ENCODE results near the gene HAGH. TPM values are rescaled to one million over a fixed set of nuclear protein-coding genes. Genes with fewer than 3 reads are reported as not detected.
A peak's percentile ranks its signal among the peaks of the same experiment; 100 is the strongest.

HAGH gene
- total and polyA plus RNA-seq, 11 donors: 111 to 358 (median 165) TPM

- peaks cover 0 to 94% (median 75%) of the 10 kb centered on the region in 9 donors for H3K36me3 ChIP-seq
- no peaks in the 10 kb centered on the region for H3K9me3 ChIP-seq
- ATAC-seq: no peak
- no peak overlapping the region for H3K4me3 ChIP-seq
- WGBS, 4 donors: 87 to 93% (median 93%) methylated on average over 13 to 17 of the region's 17 CpGs
- intact Hi-C loops (cut with DNase I): no loop called here
- H3K4me1 ChIP-seq: peaks cover 0 to 5% (median 0%) of the 10 kb centered on the region in 12 donors
- TF ChIP-seq CTCF (IDR thresholded peaks at IDR 0.05) (no peak), POLR2A (IDR thresholded peaks at IDR 0.05) (no peak)
- no peak overlapping the region for H3K27ac ChIP-seq
- no peaks in the 10 kb centered on the region for H3K27me3 ChIP-seq
- DNase-seq: no peak
Measured at GRCh38 chr16:1817716-1818115, 8.9 kb downstream of the HAGH start.

DNA sequence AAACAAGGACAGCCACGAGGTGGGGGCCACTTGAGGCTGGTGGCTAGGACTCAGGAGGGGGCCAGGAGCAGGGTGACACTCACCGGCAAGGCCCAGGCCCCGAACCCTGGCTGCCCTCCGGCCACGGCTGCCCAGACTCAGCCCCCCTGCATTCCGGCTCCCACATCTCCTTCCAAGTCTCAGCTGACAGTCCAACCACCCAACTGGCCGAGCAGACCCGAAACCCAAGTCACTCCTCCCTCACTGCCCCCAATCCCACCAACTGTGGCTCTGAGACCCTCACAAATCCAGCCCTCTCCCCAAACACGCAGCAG is 9.4 kb downstream of the HAGH start:
- Histone ChIP-seq H3K4me1 (peaks cover 0 to 6% (median 0%) of the 10 kb centered on the region in 12 donors), H3K27ac (no peak overlapping the region), H3K36me3 (peaks cover 0 to 89% (median 70%) of the 10 kb centered on the region in 9 donors), H3K4me3 (no peak overlapping the region), H3K27me3 (no peaks in the 10 kb centered on the region), H3K9me3 (no peaks in the 10 kb centered on the region)
- DNase-seq (no peak), ATAC-seq (no peak)
- intact Hi-C loops (cut with DNase I): no loop called here
- 92 to 96% (median 95%) methylated on average over 7 to 9 of the region's 9 CpGs for WGBS, 4 donors
- TF ChIP-seq CTCF (IDR thresholded peaks at IDR 0.05) (no peak), POLR2A (IDR thresholded peaks at IDR 0.05) (no peak)

DNA sequence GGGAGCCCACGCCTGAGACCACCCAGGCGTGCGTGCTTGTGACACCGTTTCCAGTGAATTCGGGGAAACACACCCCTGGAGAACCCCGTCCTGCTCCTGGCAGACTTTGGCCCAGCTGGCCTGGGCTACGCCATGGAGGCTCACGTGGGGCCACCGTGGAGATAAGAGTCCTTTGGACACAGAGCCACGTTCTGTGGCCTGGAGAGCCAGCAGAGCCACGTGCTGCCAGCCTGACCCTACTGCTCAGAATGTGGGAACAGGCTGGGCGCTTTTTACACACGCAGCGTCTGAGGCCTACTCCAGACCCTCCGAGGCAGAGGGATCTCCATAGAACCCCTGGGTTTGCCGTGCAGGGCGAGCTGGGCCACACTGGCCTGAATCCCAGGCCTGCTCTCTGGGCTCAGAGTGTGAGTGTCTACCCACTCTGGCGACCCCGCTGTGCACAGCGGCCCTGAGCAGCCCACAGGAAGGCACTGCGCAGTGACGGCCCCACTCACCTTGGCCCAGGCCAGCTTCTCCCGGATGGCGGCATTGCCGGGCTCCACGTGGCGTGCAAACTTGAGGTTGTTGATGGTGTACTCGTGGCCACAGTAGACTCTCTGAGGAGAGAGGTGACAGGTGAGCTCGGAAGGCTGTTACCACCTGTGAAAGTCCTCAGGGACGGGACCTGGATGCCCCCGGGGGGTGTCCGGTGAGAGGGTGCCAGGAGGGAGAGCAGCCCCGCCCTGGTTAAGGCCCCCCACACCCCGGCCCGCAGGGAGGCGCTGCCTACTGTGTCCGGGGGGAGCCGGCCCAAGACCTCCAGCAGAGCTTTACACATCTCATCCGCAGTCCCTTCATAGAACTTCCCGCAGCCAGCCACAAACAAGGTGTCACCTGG is 10.0 kb downstream of the HAGH start:
- ATAC-seq (no peak), DNase-seq (no peak)
- Histone ChIP-seq H3K4me1 (peaks cover 0 to 6% (median 0%) of the 10 kb centered on the region in 12 donors), H3K4me3 (no peak overlapping the region), H3K27ac (no peak overlapping the region), H3K9me3 (no peaks in the 10 kb centered on the region), H3K36me3 (peaks cover 0 to 83% (median 64%) of the 10 kb centered on the region in 9 donors), H3K27me3 (no peaks in the 10 kb centered on the region)
- WGBS, 4 donors: 93 to 95% (median 94%) methylated on average over 34 to 40 of the region's 40 CpGs
- intact Hi-C loops (cut with DNase I): no loop called here
- TF ChIP-seq POLR2A (IDR thresholded peaks at IDR 0.05) (no peak), CTCF (IDR thresholded peaks at IDR 0.05) (no peak)

- WGBS, 4 donors: 86 to 93% (median 91%) methylated on average over 11 of the region's 11 CpGs
- no peak for TF ChIP-seq POLR2A (IDR thresholded peaks at IDR 0.05)
- Histone ChIP-seq H3K4me3 (no peak overlapping the region), H3K36me3 (peaks cover 0 to 78% (median 55%) of the 10 kb centered on the region in 9 donors), H3K27me3 (no peaks in the 10 kb centered on the region), H3K27ac (no peak overlapping the region), H3K4me1 (peaks cover 0 to 6% (median 0%) of the 10 kb centered on the region in 12 donors), H3K9me3 (no peaks in the 10 kb centered on the region)
- intact Hi-C loops (cut with DNase I): no loop called here
- peak in 1 of 4 donors; percentile 51 for ATAC-seq
- DNase-seq: peak in 1 of 5 donors; percentile 58
Measured at GRCh38 chr16:1815461-1815860, 11.2 kb downstream of the HAGH start.
